ENCODE data around the gene LUZP4.
"Not testable (repeated sequence)": the region's sequence is repeated elsewhere in the genome, so short reads cannot be mapped to it uniquely, and the experiment has no call there.

Gene LUZP4

DNA sequence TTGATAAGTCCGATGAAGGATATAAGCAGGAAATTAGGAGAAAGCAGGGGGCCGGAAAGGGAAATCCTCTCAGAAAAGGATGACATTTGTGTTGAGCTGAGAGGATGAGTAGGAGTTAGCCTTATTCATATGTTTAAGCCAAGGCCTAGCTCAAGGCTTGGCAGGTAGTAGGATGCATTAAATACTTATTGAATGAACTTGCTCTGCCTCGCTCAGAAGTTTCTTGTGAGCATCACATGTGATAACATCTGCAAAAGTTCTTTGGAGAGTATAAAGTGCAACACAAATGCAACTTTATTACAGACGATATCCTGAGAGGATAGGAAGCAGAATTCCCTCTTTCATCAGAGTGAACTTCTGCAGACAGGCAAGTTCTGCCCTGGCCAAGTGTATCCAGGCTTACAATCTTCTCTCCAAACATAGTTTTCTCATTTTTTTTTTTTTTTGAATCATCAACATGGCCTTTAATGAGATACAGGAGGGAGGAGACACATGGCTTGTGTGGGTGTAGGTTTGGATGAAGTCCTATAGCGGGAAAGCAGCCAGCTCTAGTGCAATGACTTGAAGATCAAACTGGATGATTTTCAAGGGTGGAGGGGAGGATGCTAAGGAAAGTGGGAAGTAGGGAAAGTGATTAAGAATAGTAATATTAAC is 48.1 kb downstream of the LUZP4 start:
- no peak for DNase-seq (ENCODE audit: low spot score)

DNA sequence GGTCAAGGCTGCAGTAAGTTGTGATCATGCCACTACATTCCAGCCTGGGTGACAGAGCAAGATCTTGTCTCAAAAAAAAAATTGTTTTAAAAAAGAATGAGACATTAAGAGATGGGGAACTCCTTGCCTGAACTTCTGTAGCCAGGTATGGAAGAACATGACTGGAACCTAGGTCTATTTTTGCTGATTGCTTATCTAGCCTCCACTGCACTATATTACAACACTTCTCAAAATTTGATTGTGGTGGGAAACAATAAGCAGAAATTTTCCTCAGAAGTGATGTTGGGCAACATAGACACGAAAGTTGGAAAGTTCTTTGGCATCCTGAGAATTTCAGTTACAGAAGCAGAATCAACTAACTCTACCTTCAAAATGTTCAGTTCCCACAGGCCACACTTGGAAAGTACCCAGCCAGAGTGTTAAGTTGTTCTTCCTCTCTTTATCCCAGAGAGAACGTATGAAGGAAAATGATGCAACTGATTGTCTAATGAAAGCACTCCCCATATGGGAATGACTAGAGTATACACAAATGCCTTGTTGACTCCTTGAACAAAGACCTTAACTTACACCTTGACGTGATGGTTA is 50.0 kb downstream of the LUZP4 start:
- no peak for DNase-seq (ENCODE audit: low spot score)

DNA sequence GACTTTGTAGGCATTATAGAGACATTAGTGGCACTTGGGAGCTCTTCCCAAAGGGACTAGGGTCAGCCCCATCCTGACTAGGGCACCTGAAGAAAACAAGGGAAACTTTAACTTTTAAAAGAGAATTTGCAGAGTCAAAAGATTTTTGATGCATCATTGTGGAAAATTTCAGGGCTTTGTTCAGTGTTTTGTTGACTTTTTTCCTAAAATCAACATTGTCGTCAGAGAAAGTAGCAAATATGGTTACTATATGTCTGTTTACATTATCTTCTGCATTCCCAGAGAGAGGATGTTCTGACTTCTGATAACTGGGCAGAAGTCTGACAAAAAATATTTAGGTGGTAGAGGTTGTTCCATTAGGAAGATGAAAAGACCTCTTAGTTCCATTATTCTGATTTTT is 51.9 kb downstream of the LUZP4 start:
- no peak for DNase-seq (ENCODE audit: low spot score)

DNA sequence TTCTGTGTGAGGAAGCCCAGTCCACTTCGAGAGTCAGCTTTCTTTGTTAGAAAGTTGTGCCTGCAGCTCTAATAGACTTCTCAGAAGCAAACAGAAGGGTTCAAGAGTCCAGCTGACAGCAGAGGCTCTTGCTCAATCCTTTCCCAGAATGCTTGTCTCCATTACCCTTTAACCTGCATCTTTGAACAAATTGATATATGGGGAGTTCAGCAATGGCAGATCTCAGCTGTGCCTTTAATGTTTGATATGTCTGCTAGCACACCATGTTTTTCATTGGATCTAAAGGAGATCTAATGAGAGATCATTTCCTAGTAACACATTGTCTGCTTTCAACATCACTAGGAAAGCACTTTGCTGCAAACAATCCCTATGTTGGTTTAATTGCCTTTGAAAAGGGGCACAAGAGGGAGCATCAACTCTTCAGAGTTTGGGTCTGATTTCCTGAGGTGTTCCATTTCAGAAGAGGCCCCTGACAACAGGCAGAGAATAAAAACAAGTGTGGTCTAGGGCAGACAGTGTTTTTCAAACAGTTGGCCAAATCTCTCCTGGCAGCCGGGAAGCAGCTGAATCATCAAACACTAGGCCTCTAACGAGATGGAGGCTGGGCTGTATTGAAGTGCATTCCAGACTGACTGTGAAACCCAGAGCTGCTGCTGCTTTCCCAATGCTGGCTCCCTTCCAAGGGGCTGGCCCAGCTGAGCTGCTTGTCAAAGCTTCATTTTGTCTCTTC is 55.5 kb downstream of the LUZP4 start:
- no peak for DNase-seq (ENCODE audit: low spot score)

DNA sequence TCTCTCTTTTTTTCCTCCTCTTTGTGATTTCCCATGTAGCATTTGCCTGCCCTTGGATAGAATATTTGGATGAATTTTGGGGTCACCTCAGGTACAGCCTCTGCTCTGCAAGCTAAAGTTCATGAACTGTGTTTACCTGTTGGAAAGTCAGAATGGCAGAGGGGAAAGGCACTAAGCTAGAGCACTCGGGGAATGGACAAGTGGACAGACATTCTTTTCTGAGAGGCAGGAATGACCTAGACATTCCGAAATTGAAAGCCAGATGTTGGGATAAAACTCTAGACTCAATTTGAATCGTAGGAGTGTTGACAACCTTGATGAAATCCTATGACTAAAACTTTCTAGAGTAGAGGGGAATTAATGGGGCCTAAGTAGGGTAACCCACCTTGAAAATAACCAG is 56.1 kb downstream of the LUZP4 start:
- DNase-seq (ENCODE audit: low spot score) = no peak

DNA sequence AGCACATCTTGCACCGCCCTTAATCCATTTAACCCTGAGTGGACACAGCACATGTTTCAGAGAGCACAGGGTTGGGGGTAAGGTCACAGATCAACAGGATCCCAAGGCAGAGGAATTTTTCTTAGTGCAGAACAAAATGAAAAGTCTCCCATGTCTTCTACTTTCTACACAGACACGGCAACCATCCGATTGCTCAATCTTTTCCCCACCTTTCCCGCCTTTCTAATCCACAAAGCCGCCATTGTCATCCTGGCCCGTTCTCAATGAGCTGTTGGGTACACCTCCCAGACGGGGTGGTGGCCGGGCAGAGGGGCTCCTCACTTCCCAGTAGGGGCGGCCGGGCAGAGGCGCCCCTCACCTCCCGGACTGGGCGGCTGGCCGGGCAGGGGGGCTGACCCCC is 57.2 kb downstream of the LUZP4 start:
- not testable (repeated sequence) for DNase-seq (ENCODE audit: low spot score)

DNA sequence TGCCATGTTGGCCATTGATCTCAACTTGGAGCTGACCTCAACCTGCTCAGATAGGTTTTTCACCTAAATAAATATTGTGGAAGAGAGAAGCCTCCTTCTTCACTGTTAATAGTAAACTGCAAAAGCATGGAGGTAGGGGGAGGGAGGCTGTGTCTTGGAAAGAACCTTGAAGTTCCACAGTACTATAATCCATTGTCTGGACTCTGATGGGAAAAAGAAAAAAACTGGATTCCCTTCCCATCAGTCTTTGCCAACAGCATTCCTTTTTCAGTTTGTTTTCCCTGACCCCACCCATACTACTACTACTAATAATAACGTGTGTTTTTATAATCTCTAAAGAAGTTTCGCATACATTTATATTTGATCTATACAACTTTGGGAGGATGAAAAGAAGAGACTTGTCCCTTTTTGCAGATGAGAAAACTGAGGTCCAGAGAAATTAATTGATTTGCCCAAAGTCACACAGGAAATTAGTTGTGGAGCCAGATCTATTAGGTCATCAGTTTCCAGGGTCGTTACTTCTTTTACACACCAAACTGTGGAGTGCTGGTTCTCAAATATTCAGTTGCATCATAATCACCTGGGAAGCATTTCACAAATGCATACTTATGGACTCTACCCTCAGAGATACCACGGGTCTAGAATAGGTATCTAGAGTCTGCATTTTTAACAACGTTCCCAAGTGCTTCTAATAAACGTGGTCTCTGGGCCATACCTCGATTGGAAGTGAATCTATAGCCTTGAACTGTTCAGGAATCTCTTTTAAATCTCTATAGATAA is 59.1 kb downstream of the LUZP4 start:
- DNase-seq (ENCODE audit: low spot score) = no peak

DNA sequence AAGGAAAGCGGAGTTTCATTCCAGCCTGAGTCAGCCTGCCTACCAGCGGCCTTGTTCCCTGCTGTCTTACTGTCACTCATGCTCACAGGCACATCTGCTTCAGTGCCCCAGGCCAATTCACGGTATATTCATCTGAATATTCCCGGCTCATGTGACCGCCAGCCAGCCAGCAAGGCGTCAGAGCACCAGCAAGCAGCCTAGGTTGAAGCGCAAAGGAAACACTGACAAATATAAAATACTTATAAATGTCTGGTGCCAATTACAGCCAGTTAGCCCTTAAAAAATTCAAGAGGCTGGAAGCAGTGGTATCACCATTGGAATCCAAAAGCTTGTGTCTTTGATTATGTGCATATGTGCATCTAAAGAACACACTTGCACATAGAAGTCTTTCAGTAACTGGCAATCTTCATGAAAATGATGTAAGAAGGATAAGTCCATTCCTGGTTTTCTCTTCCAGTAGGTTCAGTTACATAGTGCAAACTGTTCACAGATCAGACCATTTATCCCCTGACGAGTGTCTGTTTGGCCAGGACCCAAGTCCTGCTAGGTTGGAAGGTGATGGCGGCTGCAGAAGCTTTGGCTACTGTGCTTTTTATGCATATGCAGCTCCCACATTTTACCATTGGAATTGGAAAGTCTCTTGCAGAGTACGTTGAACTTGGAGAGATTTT is 61.3 kb downstream of the LUZP4 start:
- DNase-seq (ENCODE audit: low spot score) = no peak

DNA sequence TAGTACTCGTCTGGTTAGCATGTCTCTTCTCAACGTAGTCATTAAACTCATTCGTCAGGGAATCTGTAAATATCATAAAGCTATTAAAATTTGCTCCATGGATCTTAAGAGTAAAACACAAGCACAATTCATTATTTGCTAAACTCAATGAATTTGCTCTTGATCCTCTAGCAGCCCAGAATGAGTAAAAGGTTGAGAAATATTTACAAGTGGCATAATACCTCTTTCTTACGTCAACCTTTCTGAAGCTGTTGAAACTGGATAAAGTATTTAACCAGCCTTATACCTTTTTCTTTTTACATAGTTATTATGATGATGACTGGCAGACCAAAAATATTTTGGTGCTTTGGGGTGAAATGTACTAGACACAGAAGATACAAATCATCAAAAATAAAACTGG is 66.9 kb downstream of the LUZP4 start:
- no peak for DNase-seq (ENCODE audit: low spot score)
